BLaER1 treated with 17β-estradiol and CSF1 and Interleukin-3, amounts not matched to agents 10 nM and 100 nM (cell line): ENCODE data around the gene MYO10.
A peak's percentile ranks its signal among the peaks of the same experiment; 100 is the strongest.
"Not testable (repeated sequence)": the region's sequence is repeated elsewhere in the genome, so short reads cannot be mapped to it uniquely, and the experiment has no call there.

Experiments
- H3K27ac ChIP-seq, 11 experiments: shearing (Covaris generic); formaldehyde crosslinking; 2 replicates each; pipeline ENCODE4 v1.8.1; 2022
- H3K27me3 ChIP-seq, 11 experiments: shearing (Covaris generic); formaldehyde crosslinking; 2 replicates each; pipeline ENCODE4 v1.8.1; 2022
- H3K36me3 ChIP-seq, 11 experiments: shearing (Covaris generic); formaldehyde crosslinking; 2 replicates each; pipeline ENCODE4 v1.8.1; 2022
- H3K4me1 ChIP-seq, 10 experiments: shearing (Covaris generic); formaldehyde crosslinking; 2 replicates each; pipeline ENCODE4 v1.8.1; 2022
- H3K4me2 ChIP-seq, 11 experiments: shearing (Covaris generic); formaldehyde crosslinking; 2 replicates each; pipeline ENCODE4 v1.8.1; 2022
- H3K4me3 ChIP-seq, 10 experiments: shearing (Covaris generic); formaldehyde crosslinking; 2 replicates each; pipeline ENCODE4 v1.8.1; 2022
- H3K9ac ChIP-seq, 11 experiments: shearing (Covaris generic); formaldehyde crosslinking; 2 replicates each; pipeline ENCODE4 v1.8.1; 2022
- H3K9me3 ChIP-seq, 11 experiments: shearing (Covaris generic); formaldehyde crosslinking; replicated peaks in 1 of 11; 2 replicates each; pipeline ENCODE4 v1.8.1; 2022
- H4K20me1 ChIP-seq, 11 experiments: shearing (Covaris generic); formaldehyde crosslinking; 2 replicates each; pipeline ENCODE4 v1.8.1; 2022
- Cebpa-rat ChIP-seq, 11 experiments: shearing (Covaris generic); IDR thresholded peaks; 2 replicates each; pipeline ENCODE4 v1.8.1; 2022

Gene MYO10

GRCh38 chr5:16733331-16734006, 202.6 kb downstream of the MYO10 start:
- Histone ChIP-seq H3K9me3 (peaks cover 0 to 6% (median 0%) of the 10 kb centered on the region in 11 experiments; a peak in 2 of 22 replicates), H3K27me3 (no peaks in the 10 kb centered on the region), H3K4me2 (no peak overlapping the region), H3K27ac (no peak overlapping the region), H3K4me1 (peaks cover 2 to 35% (median 29%) of the 10 kb centered on the region in 10 experiments; a peak in 19 of 20 replicates), H4K20me1 (no peaks in the 10 kb centered on the region), H3K9ac (no peak overlapping the region), H3K4me3 (no peak overlapping the region), H3K36me3 (no peaks in the 10 kb centered on the region)
- TF ChIP-seq Cebpa-rat (IDR thresholded peaks at IDR 0.05) = no peak

DNA sequence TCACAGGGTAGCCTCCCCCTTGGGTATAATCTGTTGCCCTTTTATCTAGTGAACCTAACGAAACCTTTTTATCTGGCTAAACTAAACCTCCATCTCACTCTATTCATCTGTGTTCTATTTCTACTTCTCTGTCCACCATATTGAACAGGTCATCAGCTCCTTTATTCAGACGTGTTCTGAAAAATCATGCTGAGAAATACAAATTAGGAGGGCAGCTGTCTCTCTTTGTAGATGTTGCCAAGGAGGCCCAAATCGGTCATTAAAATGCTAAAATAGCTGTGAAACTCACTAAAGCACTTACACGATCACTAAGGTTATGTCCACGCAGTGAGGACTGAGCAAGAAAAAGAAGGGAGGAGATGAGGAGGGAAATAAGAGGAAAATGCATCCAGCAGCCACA, 203.7 kb downstream of the MYO10 start:
- no peaks in the 10 kb centered on the region for H3K27me3 ChIP-seq
- no peaks in the 10 kb centered on the region for H4K20me1 ChIP-seq
- H3K9ac ChIP-seq = no peak overlapping the region
- no peak overlapping the region for H3K27ac ChIP-seq
- peaks cover 12 to 35% (median 30%) of the 10 kb centered on the region in 10 experiments for H3K4me1 ChIP-seq
- H3K4me3 ChIP-seq = no peak overlapping the region
- H3K4me2 ChIP-seq = no peak overlapping the region
- no peak for TF ChIP-seq Cebpa-rat (IDR thresholded peaks at IDR 0.05)
- no peaks in the 10 kb centered on the region for H3K36me3 ChIP-seq
- peaks cover 0 to 6% (median 0%) of the 10 kb centered on the region in 11 experiments; a peak in 2 of 22 replicates for H3K9me3 ChIP-seq

DNA sequence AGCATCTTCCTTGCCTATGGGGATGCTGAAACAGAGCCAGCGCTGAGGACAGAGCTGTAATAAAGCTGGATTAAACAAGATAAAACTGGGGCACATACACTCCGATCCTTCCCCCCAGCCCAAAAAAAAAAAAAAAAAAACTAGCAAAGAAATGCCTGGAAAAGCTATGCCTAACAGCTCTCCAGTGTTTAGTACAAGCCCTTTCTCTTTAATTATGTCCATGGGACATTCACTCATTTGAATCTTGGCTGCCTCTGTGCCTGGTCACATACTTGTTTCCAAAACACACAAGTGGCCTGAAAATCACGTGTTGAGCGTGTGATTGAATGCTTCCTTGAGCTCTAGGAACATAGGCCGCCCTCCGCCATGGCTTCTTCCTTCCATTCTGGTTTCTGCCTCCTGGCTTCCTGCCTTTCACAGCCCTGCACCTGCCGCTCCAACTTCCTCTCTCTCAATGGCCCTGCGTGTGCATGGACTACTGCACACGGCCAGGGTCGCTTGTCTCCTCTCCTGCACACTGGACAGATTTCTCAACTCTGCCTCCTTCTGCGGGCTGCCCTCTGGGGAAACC, 208.2 kb downstream of the MYO10 start:
- no peaks in the 10 kb centered on the region for H4K20me1 ChIP-seq
- no peak overlapping the region for H3K4me3 ChIP-seq
- H3K4me1 ChIP-seq = peaks cover 19 to 33% (median 26%) of the 10 kb centered on the region in 10 experiments
- no peak overlapping the region for H3K27ac ChIP-seq
- no peak overlapping the region for H3K9ac ChIP-seq
- H3K4me2 ChIP-seq = peak overlapping the region; percentile 18 to 76 (median 70)
- no peaks in the 10 kb centered on the region for H3K27me3 ChIP-seq
- TF ChIP-seq Cebpa-rat (IDR thresholded peaks at IDR 0.05) = no peak
- peaks cover 0 to 30% (median 6%) of the 10 kb centered on the region in 11 experiments; a peak in 8 of 22 replicates for H3K9me3 ChIP-seq
- no peaks in the 10 kb centered on the region for H3K36me3 ChIP-seq

DNA sequence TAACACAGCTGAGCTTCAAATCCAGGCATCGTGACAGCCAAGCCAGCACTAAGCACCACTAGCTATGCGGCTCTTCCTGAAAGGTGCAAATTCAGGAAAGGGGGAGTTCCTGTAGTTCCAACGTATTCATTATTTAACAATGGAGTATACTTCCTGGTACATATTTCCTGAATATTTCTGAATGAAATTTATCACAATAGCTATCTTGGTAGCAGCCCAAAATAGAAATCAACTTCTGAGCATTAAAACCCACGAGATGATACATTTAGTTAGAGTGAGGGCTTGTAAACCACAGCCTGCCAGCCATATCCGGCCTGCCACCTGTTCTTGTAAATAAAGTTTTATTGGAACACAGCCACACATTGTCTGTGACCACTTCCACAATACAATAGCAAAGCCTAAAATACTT, 209.5 kb downstream of the MYO10 start:
- Histone ChIP-seq H3K4me3 (no peak overlapping the region), H3K9ac (no peak overlapping the region), H3K27ac (peak overlapping the region in 4 of 11 experiments; percentile 28 to 41 (median 30); a peak in 3 of 22 replicates), H3K4me1 (peaks cover 19 to 33% (median 26%) of the 10 kb centered on the region in 10 experiments), H3K9me3 (peaks cover 0 to 29% (median 6%) of the 10 kb centered on the region in 11 experiments; a peak in 8 of 22 replicates), H3K4me2 (peak overlapping the region; percentile 18 to 75 (median 46); a peak in 20 of 22 replicates), H3K36me3 (no peaks in the 10 kb centered on the region), H3K27me3 (no peaks in the 10 kb centered on the region), H4K20me1 (no peaks in the 10 kb centered on the region)
- no peak for TF ChIP-seq Cebpa-rat (IDR thresholded peaks at IDR 0.05)

DNA sequence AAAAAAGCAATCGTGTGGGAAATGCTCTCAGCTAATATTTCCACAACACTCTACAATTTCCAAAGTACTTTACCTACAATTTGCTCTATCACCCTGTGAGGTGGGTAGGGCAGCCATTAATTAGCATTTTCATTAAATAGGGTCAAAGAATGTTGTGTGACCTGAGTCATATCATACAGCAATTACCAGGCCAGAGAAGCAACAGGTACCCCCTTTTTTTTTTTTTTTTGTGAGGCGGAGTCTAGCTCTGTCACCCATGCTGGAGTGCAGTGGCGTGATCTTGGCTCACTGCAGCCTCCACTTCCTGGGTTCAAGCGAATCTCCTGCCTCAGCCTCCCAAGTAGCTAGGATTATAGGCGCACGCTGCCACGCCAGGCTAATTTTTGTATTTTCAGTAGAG, 210.5 kb downstream of the MYO10 start:
- Histone ChIP-seq H3K9ac (no peak overlapping the region), H3K36me3 (no peaks in the 10 kb centered on the region), H3K9me3 (peaks cover 0 to 25% (median 6%) of the 10 kb centered on the region in 11 experiments; a peak in 8 of 22 replicates), H3K4me3 (no peak overlapping the region), H4K20me1 (no peaks in the 10 kb centered on the region), H3K4me1 (peaks cover 19 to 33% (median 26%) of the 10 kb centered on the region in 10 experiments), H3K4me2 (peak overlapping the region in 4 of 11 experiments; percentile 18 to 75 (median 54); a peak in 4 of 22 replicates), H3K27me3 (no peaks in the 10 kb centered on the region), H3K27ac (no peak overlapping the region)
- TF ChIP-seq Cebpa-rat (IDR thresholded peaks at IDR 0.05) = no peak

- no peaks in the 10 kb centered on the region for H3K36me3 ChIP-seq
- H3K4me1 ChIP-seq = peaks cover 19 to 33% (median 26%) of the 10 kb centered on the region in 10 experiments
- H4K20me1 ChIP-seq = no peaks in the 10 kb centered on the region
- no peak for TF ChIP-seq Cebpa-rat (IDR thresholded peaks at IDR 0.05)
- H3K27me3 ChIP-seq = no peaks in the 10 kb centered on the region
- H3K4me2 ChIP-seq = no peak overlapping the region
- H3K9ac ChIP-seq = no peak overlapping the region
- no peak overlapping the region for H3K4me3 ChIP-seq
- H3K9me3 ChIP-seq = peaks cover 0 to 25% (median 6%) of the 10 kb centered on the region in 11 experiments; a peak in 6 of 22 replicates
- H3K27ac ChIP-seq = no peak overlapping the region
Measured at GRCh38 chr5:16723821-16724220, 212.3 kb downstream of the MYO10 start.

DNA sequence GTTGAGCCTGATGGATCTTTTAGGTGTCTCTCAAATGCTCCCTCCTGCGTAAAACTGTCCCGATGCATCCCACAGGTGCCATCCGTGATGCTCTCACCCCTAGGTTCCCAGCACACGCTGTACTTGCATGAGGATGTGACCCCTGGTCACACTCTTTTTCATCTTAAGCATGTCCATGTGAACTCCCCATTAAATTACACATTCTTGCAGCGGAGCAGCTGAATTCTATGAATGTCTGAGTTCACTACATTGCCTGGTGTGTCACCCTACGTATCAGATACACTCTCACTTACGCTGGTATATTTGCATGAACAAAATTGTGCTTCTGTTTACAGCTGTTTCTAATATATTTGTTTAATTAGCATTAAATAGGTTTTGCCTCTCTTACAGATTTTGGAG, 214.0 kb downstream of the MYO10 start:
- H3K27me3 ChIP-seq = no peaks in the 10 kb centered on the region
- H3K9me3 ChIP-seq = peaks cover 0 to 25% (median 6%) of the 10 kb centered on the region in 11 experiments; a peak in 6 of 22 replicates
- H3K4me3 ChIP-seq = no peak overlapping the region
- H3K36me3 ChIP-seq = no peaks in the 10 kb centered on the region
- no peak for TF ChIP-seq Cebpa-rat (IDR thresholded peaks at IDR 0.05)
- H4K20me1 ChIP-seq = no peaks in the 10 kb centered on the region
- H3K9ac ChIP-seq = no peak overlapping the region
- H3K4me2 ChIP-seq = no peak overlapping the region
- no peak overlapping the region for H3K27ac ChIP-seq
- H3K4me1 ChIP-seq = peaks cover 6 to 15% (median 10%) of the 10 kb centered on the region in 10 experiments; a peak in 19 of 20 replicates

DNA sequence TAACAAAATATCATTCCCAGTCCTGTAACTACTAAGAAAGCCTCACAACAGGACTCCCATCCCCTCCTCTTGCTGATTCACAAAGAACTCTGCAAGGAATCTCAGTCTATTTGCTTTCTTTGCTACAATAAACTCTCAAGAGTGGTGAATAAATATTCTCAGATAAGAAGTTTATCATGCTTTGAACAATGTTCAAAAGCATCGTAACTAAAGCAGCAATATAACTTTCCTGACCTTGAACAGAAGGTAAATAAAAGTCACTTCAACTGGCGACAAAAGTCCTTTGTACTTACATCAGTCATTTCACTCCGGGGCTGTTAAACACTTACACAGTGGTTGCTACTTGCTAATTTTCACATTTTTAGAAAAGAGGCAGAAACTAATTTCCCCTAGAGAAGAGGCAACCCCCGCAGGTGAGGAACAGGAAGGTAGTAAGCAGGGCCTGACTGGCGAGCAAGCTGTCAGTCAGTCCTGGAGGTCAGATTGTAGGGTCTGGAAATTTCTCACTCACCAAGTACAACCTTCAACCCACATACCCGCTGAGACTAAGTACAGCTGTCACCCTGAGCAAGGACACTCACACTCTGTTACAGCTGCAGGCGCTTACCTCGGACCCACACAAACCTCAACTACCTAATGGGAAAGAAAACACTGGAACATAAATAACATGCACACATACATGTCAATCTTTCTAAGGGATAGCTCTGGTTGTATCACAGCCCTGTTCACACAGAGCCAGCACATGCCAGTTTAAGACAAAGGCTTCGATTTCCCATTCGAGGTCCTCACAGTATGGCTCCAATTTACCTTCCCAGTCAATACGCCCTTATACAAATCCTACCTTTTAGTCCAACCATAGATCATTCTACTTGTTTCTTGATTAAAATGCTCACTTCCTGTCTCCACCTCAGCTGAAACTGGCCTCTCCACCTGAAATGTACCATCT, 214.7 kb downstream of the MYO10 start:
- no peaks in the 10 kb centered on the region for H3K27me3 ChIP-seq
- no peak overlapping the region for H3K4me3 ChIP-seq
- no peaks in the 10 kb centered on the region for H4K20me1 ChIP-seq
- H3K9ac ChIP-seq = no peak overlapping the region
- peaks cover 0 to 22% (median 2%) of the 10 kb centered on the region in 11 experiments; a peak in 6 of 22 replicates for H3K9me3 ChIP-seq
- H3K4me2 ChIP-seq = no peak overlapping the region
- TF ChIP-seq Cebpa-rat (IDR thresholded peaks at IDR 0.05) = no peak
- H3K4me1 ChIP-seq = peaks cover 4 to 9% (median 6%) of the 10 kb centered on the region in 10 experiments; a peak in 19 of 20 replicates
- no peak overlapping the region for H3K27ac ChIP-seq
- H3K36me3 ChIP-seq = no peaks in the 10 kb centered on the region

DNA sequence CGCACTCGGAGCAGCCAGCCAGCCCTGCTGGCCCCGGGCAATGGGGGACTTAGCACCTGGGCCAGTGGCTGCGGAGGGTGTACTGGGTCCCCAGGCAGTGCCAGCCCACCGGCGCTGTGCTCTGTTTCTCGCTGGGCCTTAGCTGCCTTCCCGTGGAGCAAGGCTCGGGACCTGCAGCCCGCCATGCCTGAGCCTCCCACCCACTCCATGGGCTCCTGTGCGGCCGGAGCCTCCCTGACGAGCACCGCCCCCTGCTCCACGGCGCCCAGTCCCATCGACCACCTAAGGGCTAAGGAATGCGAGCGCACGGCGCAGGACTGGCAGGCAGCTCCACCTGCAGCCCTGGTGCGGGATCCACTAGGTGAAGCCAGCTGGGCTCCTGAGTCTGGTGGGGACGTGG, 218.1 kb downstream of the MYO10 start:
- H3K4me3 ChIP-seq, H3K9me3 ChIP-seq, H4K20me1 ChIP-seq, H3K4me1 ChIP-seq, H3K27ac ChIP-seq, H3K36me3 ChIP-seq, H3K9ac ChIP-seq, H3K27me3 ChIP-seq, H3K4me2 ChIP-seq: not testable (repeated sequence)
